ENCODE data around the gene TPRA1. TPM values are rescaled to one million over a fixed set of nuclear protein-coding genes. Genes with fewer than 3 reads are reported as not detected.
"Not testable (repeated sequence)": the region's sequence is repeated elsewhere in the genome, so short reads cannot be mapped to it uniquely, and the experiment has no call there.

The TPRA1 gene
- polyA plus RNA-seq, 1 donor from 2014 or later = 23.7 TPM

DNA sequence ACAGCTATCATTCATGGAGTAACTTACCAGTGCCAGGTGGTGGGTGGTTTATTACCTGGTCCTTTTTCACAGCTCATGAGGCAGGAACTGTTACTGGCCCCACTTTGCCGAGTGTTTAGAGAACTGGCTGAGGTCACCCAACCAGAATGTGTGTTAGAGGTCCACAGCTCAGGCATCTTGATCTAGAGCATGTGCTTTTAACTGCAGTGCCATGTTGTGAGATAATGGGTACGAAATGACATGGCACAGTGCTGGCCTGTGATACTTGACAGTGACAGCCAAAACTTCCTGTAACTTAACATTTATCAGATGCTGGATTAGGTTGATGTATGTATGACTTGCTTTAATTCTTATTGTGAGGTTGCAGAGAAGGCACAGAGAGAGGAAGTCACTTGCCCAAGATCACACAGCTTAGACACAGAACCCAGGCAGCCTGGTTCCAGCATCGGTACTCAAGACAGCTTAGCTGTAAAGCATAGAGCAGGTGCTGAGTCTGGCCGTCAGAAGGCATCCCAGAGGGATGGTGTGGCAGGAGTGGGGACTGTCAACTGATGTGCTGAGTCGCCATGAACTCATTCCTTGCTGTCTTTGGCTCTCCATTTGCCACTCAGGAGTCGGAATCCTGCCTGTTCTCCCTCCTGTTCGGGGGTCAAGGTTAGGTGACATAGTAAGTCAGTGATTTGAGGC, 17.3 kb upstream of the TPRA1 start:
- H3K4me1 Mint-ChIP-seq = peaks cover 9 to 11% (median 10%) of the 10 kb centered on the region in 3 donors
- no peak overlapping the region for H3K27ac Mint-ChIP-seq
- H3K4me3 Mint-ChIP-seq = no peak overlapping the region
- H3K36me3 Mint-ChIP-seq = peaks cover 7% of the 10 kb centered on the region
- H3K27me3 Mint-ChIP-seq = no peaks in the 10 kb centered on the region
- H3K9me3 Mint-ChIP-seq = no peaks in the 10 kb centered on the region

GRCh38 chr3:127606981-127607595, 16.6 kb upstream of the TPRA1 start:
- peaks cover 10 to 14% (median 11%) of the 10 kb centered on the region in 3 donors for H3K4me1 Mint-ChIP-seq
- no peaks in the 10 kb centered on the region for H3K27me3 Mint-ChIP-seq
- no peak overlapping the region for H3K27ac Mint-ChIP-seq
- peaks cover 7% of the 10 kb centered on the region for H3K36me3 Mint-ChIP-seq
- no peak overlapping the region for H3K4me3 Mint-ChIP-seq
- no peaks in the 10 kb centered on the region for H3K9me3 Mint-ChIP-seq

GRCh38 chr3:127606086-127606805, 15.7 kb upstream of the TPRA1 start:
- Mint-ChIP-seq H3K9me3 (no peaks in the 10 kb centered on the region), H3K27me3 (no peaks in the 10 kb centered on the region), H3K4me1 (peaks cover 11 to 18% (median 14%) of the 10 kb centered on the region in 3 donors), H3K4me3 (no peak overlapping the region), H3K27ac (no peak overlapping the region), H3K36me3 (peaks cover 7% of the 10 kb centered on the region)

DNA sequence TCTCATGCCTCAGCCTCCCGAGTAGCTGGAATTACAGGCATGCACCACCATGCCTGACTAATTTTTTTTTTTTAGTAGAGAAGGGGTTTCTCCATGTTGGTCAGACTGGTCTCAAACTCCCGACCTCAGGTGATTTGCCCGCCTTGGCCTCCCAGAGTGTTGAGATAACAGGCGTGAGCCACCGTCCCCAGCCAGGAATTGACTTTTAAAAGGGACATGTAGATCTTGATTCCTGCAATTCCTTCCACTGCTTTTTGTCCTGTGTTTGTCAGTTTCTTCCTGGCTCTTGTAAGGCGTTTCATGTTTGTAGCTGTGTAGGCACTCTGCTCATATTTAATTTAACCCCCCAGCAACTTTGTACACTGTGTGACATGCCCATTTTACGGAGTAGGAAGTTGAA, 15.0 kb upstream of the TPRA1 start:
- not testable (repeated sequence) for H3K36me3 Mint-ChIP-seq, H3K27ac Mint-ChIP-seq, H3K27me3 Mint-ChIP-seq, H3K4me3 Mint-ChIP-seq, H3K9me3 Mint-ChIP-seq
- peaks cover 14 to 22% (median 16%) of the 10 kb centered on the region in 3 donors for H3K4me1 Mint-ChIP-seq

DNA sequence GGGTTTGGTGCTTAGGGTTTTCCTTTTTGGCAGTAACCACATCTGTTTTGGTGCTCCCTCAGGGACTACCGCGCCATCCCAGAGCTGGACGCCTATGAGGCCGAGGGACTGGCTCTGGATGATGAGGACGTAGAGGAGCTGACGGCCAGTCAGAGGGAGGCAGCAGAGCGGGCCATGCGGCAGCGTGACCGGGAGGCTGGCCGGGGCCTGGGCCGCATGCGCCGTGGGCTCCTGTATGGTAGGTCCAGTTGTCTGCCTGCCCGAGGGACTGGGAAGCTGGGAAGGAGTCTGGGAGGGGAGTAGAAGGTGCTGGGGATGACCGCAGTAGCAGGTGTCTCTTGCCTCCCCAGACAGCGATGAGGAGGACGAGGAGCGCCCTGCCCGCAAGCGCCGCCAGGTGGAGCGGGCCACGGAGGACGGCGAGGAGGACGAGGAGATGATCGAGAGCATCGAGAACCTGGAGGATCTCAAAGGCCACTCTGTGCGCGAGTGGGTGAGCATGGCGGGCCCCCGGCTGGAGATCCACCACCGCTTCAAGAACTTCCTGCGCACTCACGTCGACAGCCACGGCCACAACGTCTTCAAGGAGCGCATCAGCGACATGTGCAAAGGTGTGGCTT, 14.1 kb upstream of the TPRA1 start:
- H3K4me3 Mint-ChIP-seq = no peak overlapping the region

DNA sequence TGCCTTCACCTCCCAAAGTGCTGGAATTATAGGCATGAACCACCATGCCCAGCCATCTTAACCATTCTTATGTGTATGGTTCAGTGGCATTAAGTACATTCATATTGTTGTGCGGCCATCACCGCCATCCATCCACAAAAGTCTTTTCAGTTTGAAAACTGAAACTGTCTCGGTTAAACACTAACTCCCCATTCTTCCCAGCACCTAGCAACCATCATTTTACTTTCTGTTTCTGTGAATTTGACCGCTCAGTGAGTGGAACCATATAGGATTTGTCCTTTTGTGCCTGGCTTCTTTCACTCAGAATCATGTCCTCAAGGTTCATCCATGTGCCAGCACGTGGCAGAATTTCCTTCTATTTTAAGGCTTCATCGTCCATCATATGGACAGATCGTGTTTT, 13.5 kb upstream of the TPRA1 start:
- peaks cover 7% of the 10 kb centered on the region for H3K36me3 Mint-ChIP-seq
- no peak overlapping the region for H3K27ac Mint-ChIP-seq
- H3K4me3 Mint-ChIP-seq = peak overlapping the region in 1 of 4 donors; percentile 1
- H3K4me1 Mint-ChIP-seq = peaks cover 11 to 26% (median 13%) of the 10 kb centered on the region in 3 donors
- H3K27me3 Mint-ChIP-seq = no peaks in the 10 kb centered on the region
- no peaks in the 10 kb centered on the region for H3K9me3 Mint-ChIP-seq

More for the DNA sequence above, 14.1 kb upstream of the TPRA1 start:
- H3K27ac Mint-ChIP-seq = no peak overlapping the region
- peaks cover 7% of the 10 kb centered on the region for H3K36me3 Mint-ChIP-seq
- no peaks in the 10 kb centered on the region for H3K9me3 Mint-ChIP-seq
- H3K27me3 Mint-ChIP-seq = no peaks in the 10 kb centered on the region
- peaks cover 13 to 23% (median 14%) of the 10 kb centered on the region in 3 donors for H3K4me1 Mint-ChIP-seq

- Mint-ChIP-seq H3K4me1 (peaks cover 20 to 35% (median 20%) of the 10 kb centered on the region in 3 donors), H3K9me3 (no peaks in the 10 kb centered on the region), H3K4me3 (peak overlapping the region in 2 of 4 donors; percentile 17 to 54), H3K27me3 (no peaks in the 10 kb centered on the region), H3K27ac (peak overlapping the region in 1 of 3 donors; percentile 4), H3K36me3 (no peaks in the 10 kb centered on the region)
Measured at GRCh38 chr3:127600749-127601456, 10.4 kb upstream of the TPRA1 start.

GRCh38 chr3:127598841-127599570, 8.5 kb upstream of the TPRA1 start:
- no peaks in the 10 kb centered on the region for H3K27me3 Mint-ChIP-seq
- peak overlapping the region; percentile 84 to 98 (median 95) for H3K4me3 Mint-ChIP-seq
- H3K27ac Mint-ChIP-seq = peak overlapping the region; percentile 72 to 96 (median 91)
- peaks cover 20 to 33% (median 21%) of the 10 kb centered on the region in 3 donors for H3K4me1 Mint-ChIP-seq
- H3K9me3 Mint-ChIP-seq = no peaks in the 10 kb centered on the region
- H3K36me3 Mint-ChIP-seq = no peaks in the 10 kb centered on the region

DNA sequence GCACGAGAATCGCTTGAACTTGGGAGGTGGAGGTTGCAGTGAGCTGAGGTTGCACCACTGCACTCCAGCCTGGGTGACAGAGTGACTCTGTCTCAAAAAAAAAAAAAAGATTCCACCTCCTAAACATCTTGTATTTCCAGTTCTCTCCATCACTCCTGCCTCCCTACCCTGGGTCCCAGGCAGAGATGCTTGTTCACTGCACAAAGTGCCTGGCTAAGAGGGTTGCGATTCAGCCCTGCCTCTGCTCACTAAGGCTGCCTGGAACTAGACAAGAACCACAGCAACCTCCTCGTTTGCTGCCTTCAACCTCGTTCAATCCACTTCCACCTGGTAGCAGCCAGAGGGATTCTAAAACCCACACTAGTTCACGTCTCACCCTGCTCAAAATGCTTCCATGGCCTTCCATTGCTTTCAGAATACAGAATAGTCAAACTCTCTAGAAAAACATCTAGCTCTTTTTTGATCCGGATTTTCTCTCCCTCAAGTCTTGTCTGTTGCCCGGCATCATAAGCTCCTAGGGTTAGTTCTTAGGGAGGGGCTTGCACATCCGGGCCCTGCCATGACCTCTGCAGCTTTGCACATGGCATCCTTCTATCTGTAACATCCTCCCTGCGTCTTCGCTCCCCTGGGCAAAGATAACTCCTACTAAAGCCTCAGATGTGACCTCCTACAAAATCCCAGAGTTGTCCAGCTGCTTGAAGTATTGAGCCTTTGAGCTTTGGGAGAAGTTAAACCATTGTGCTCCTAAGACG, 6.7 kb upstream of the TPRA1 start:
- no peaks in the 10 kb centered on the region for H3K9me3 Mint-ChIP-seq
- H3K36me3 Mint-ChIP-seq = no peaks in the 10 kb centered on the region
- H3K4me3 Mint-ChIP-seq = peak overlapping the region; percentile 84 to 98 (median 95)
- H3K27ac Mint-ChIP-seq = peak overlapping the region in 2 of 3 donors; percentile 72 to 96
- H3K4me1 Mint-ChIP-seq = peaks cover 16 to 29% (median 20%) of the 10 kb centered on the region in 3 donors
- no peaks in the 10 kb centered on the region for H3K27me3 Mint-ChIP-seq

DNA sequence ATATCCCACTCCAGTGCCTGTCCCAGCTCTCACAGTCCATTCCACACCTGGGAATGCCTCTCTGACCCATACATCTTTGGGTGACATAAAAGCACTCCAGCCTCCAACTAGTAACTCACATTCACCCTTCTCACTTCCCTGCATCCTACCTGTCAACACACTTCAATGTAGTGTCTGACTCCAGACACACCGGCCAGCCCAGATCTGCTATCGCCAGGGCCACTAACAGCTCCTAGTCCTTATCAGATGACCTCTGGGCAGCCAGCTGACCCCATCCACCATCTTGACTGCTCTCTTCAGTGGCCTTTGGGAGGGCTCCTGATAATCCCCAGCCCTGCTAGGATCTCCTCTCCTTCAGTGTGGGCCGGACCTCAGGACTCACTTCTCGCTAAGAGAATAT, 4.8 kb upstream of the TPRA1 start:
- H3K27ac Mint-ChIP-seq = peak overlapping the region in 1 of 3 donors; percentile 5
- H3K4me3 Mint-ChIP-seq = peak overlapping the region in 2 of 4 donors; percentile 18 to 84
- H3K4me1 Mint-ChIP-seq = peaks cover 21 to 28% (median 21%) of the 10 kb centered on the region in 3 donors
- H3K27me3 Mint-ChIP-seq = no peaks in the 10 kb centered on the region
- no peaks in the 10 kb centered on the region for H3K9me3 Mint-ChIP-seq
- H3K36me3 Mint-ChIP-seq = no peaks in the 10 kb centered on the region

GRCh38 chr3:127593178-127593577, 2.6 kb upstream of the TPRA1 start:
- Mint-ChIP-seq H3K4me1 (peaks cover 22 to 29% (median 23%) of the 10 kb centered on the region in 3 donors), H3K36me3 (no peaks in the 10 kb centered on the region), H3K9me3 (no peaks in the 10 kb centered on the region), H3K27ac (peak overlapping the region in 1 of 3 donors; percentile 17), H3K4me3 (peak overlapping the region in 3 of 4 donors; percentile 32 to 70 (median 33)), H3K27me3 (no peaks in the 10 kb centered on the region)

DNA sequence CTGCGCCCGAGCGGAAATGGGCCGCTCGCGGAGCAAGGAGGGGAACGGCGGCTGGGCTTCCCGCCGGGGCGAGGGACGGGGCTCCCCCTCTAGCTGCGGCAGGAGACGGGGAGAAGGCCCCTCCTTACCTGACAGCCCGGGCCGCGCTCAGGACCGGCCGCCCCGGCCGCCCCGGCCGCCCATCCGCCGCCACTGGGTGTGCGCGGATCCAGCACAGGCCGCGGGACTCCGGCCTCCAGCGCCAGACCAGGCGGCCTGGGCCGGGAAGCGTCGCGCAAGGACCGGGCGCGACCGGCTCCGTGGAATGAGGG, 296 bp downstream of the TPRA1 start:
- H3K9me3 Mint-ChIP-seq = no peaks in the 10 kb centered on the region
- peaks cover 20 to 29% (median 24%) of the 10 kb centered on the region in 3 donors for H3K4me1 Mint-ChIP-seq
- peak overlapping the region; percentile 95 to 97 (median 96) for H3K4me3 Mint-ChIP-seq
- peak overlapping the region in 2 of 3 donors; percentile 50 to 67 for H3K27ac Mint-ChIP-seq
- no peaks in the 10 kb centered on the region for H3K27me3 Mint-ChIP-seq
- H3K36me3 Mint-ChIP-seq = no peaks in the 10 kb centered on the region

DNA sequence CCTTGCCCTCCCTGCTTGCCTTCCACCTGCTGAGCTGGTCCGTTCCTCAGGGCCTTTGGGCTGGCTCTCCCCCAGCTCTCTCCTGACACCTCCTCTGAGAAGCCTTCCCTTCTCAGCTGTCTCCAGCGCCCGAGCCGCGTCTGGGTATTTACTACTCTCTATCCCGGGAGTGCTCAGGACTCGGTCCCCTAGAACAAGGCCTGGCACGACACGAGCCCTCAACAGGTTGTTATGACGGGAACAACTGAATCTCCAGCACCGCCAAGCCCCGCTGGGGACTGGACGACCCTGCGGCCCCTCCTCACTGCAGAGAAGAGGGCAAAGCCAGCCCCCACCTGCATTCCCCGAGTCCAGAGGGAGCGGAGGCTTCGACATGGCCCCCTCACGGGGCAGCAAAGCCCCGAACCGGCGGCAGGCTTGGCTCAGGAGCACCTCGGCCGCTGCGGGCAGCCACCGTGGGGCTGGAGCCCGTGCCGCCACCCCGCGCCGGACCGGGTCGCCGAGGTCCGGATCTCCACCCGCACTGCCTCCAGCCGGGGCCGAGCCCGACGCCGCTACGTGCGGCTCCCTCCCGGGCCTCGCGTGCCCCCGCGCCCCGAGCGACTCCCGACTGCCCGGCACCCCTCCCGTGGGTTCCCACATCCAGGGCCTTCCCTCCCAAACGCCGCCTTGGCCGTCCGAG, 792 bp downstream of the TPRA1 start:
- Mint-ChIP-seq H3K27me3 (no peaks in the 10 kb centered on the region), H3K4me1 (peaks cover 24 to 31% (median 25%) of the 10 kb centered on the region in 3 donors), H3K4me3 (peak overlapping the region; percentile 80 to 96 (median 94)), H3K36me3 (no peaks in the 10 kb centered on the region), H3K27ac (peak overlapping the region in 2 of 3 donors; percentile 12 to 85), H3K9me3 (no peaks in the 10 kb centered on the region)
